GM15510 (cell line): ENCODE measurements around the gene KIAA0040.

Experiments used
- POLR2A ChIP-seq: IDR thresholded peaks from 3 replicates; pipeline ENCODE4 v1.6.1; 2011; ENCODE audit warnings: borderline replicate concordance; ENCODE audit not compliant: insufficient read length; ENCODE audit errors: extremely low read depth

The KIAA0040 gene

DNA sequence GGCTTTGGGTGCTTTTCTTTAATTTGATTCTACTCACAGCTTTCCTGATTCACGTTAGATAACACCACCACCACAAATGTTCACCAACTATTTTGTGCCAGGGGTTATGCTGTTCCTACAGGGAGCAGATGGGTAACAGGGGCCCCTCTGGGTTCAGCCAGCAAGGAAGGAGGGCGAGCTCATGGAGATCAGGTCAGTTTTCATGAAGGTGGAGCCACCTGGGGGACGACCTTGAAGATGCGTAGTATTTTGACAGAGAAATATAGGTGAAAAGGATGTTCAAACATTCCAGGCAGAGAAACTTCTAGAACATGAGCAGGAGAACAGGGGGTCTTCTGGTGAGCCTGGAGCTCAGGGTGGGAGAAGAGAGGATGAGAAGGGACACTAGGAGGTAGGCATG is 28.9 kb downstream of the KIAA0040 start:
- TF ChIP-seq POLR2A: no peak

DNA sequence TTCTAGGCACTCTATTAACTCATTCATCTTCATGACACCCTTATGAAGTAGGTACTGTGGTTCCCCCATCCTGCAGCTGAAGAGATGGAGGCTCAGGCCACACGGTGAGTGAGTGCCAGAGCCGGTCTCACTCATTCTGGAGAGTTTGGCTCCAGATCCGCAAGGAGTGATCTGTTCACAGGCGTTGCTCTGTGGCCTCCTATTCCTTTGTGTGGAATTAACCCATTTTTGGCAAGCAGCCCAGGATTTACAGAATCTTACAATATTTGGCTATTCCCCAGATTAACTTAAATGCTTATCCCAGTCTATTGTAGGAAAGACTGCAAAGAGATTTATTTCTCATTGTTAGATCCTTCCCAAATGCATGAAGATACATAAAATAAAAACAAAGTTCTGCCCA is 29.6 kb downstream of the KIAA0040 start:
- no peak for TF ChIP-seq POLR2A

DNA sequence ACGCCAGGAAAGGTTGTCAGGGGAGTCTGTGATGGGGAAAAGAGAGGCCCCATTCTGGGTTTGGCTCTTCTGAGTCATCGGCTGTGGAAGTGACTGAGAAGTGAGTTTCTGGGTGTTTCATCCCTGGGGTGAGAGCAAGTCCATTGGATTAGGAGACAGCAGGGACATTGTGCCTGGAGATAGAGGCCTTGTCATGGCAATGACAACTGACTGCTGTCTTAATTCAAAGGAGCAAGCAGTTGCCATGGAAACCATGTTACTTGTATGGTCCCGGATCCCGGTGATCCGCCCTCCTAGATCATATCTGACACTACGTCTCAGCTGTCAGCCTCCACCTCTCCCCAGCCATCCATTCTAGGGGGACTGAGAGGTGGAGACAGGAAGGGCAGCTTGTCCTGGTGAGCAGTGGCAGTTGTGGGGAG is 34.4 kb downstream of the KIAA0040 start:
- no peak for TF ChIP-seq POLR2A

DNA sequence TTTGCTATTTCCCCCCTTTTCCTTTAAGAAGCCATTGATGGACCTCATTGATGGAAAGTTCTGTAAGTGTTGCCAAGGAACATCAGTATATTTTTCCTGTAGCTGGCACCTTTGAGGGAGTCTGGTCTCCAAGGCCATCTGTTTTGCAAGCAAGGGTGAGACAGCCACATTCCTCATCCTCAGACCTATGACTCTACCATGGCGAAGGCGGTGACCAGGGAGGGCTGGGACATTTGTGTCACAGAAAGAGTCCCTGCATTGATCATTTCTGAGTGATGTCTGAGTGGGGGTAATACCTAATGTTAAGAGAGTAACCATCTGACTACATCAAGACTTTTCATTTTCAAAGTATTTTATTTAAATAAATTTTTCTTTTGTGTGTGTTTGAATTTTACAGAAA is 35.4 kb downstream of the KIAA0040 start:
- TF ChIP-seq POLR2A: no peak

DNA sequence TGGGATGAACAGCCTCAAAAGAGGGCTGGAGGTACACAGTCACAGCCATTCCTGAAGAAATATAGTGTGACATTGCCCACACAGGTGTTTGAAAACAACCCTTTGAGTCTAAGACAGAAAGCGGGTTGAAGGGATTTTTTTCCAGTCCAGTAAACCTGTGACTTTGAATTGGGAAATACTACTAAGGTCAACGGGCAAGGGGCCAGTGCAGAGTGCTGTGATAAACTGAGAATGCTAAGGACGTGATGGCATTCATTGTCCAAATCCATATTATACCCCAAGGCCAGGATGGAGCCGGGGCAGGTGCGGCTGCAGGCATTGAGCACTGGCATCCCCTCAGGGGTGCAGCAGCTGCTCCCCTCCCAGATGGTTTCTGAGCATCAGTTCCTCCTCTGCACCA is 36.6 kb downstream of the KIAA0040 start:
- no peak for TF ChIP-seq POLR2A

DNA sequence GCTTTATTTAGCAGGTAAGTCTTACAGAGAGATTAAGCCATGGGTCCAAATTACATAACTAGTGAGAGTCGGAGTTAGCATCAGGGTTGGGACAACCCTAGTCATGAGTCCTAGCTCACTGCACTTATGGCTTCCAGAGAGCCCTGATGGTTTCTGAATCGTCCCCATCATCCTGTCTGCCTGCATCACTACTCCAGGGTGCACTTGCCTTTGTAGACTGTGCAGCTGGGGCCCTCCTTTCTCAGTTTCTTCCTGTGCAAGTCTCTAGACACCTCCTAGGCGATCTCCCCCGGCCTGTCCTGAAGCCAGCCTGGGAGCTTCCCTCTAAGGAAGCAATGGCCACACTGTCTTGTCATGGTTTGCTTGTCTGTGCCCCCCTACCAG is 37.1 kb downstream of the KIAA0040 start:
- no peak for TF ChIP-seq POLR2A

DNA sequence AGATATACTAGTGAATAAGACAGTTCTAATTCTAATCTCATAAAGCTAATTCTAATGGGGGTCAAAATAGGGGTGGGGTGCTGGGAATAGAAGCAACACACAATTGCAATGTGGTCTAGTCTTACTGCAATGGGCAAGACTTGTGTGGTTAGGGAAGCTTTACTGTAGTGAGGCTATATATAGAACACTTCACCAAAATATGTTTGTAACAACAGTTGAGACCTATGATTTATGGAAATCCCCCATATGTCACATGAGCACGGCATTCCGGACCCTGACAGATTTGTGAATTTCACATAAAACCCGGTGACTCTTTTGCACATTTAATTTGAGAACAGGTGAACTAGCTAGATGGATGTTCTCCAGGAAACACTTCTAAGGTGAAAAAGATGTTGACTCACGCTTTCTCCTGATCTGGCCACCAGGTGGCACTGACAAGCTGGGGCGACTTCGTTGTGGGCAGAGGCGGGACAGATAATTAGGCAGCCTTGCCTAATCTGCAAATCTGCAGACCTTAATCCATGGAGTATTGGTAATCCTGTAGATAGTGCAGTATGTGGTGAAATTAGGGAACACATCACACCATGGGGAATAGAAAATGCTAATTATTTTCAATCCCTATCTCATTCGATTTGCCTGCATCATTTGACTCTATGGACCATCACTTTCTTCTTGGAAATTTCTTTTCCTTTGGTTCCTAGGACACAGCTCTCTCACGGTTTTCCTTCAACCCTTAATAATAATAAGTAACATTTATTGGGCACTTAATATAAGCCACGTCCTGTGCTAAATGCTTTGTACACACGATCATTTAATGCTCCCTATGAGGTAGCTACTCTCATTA is 37.7 kb downstream of the KIAA0040 start:
- no peak for TF ChIP-seq POLR2A

DNA sequence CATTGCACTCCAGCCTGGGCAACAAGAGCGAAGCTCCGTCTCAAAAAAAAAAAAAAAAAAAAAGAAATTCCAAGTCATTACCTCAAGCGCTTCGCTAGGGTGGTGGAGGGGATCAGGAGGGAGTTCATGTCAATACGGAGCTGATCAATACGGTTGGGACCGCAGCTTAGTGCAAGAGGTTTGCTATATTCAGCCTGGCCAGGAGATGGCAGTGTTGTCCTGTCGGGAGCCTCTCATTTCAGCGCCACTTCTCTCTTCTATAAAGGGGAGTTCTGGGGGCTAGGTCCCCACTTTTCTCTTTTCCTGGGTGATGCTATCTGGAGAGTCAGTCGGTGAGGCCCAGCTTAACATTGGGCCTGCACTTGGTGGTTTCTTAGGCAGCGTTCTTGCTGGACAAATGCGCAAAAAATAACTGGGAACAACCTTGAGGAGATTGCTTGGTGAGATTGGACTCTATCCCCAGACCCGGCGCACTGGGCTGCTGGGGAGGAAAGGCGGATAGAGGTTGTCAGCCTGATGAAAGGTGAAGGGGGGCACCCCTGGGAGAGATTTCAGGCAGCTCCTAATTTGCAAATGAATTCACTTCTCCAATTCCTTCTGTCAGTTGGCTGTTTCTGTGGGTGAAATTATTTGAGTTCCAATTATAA is 40.4 kb downstream of the KIAA0040 start:
- TF ChIP-seq POLR2A: no peak

DNA sequence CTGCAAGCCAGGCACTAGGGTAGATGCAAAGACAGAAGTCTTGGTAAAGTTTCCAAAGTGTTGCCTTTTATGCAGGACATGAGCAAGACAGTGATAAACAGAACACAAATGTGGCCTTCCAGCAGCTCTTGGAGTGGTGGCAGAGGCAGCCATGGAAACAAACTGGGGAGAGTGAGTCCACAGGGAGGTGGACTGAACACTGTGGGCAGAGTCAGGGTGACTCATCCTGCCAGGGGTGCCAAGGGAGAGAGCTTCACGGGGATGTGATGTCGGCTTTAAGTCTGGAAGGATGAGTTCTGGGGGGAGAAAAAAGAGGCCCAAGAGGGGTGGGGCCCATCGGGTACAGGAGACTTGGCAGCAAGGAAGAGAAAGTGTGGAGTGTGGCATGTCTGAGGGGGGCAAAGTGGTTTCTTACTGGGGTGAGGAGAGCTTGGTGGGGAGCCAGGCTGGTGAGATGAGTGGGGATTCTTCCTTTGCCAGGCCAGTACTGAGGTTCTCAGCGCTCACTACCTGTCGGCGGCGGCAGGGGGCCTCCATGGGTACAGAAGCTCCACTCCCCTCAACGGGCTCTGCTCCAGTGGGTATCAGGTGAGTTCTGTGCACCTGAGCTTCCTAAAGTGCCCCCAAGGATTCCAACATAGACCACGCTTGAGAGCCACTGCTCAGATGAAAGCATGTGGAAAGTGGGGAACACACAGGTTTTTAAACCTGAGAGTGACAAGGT is 41.8 kb downstream of the KIAA0040 start:
- TF ChIP-seq POLR2A: no peak

DNA sequence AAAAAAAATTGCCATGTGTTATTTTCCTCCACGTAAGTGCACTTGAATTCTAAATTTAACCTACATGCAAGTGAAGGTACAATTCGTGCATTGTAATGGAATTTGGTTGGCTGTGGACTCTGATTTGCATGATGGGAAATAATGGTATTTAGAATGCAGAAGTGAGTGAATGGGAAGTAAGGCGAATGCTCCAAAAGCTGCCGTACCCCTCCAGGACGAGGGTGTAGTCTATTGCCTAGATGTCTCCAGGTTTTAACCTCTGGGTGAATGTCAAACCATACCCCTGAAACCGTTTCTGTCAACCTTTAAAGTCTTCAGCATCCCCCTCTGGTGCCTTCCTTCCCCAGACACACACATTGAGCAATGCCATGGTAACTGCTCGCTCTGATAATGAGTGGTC is 44.5 kb downstream of the KIAA0040 start:
- TF ChIP-seq POLR2A: no peak

DNA sequence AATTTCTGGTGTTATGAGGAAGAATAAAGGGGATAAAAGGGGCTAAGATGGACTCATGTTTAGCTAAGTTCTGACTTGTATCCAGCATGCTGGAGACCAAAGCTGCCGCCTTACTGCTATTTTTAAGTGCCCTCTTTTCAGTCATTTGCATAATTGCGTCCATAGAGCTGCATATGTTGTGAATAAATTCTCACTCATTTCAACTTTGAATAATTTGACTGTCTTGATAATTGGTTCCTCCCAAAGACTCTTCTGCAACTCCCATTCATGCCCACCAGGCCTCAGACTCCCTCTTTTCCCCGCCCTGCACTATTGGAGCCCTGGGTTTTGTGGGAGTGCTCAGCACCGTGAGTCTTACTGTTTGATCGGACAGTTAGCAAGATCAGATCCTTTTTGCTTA is 45.0 kb downstream of the KIAA0040 start:
- TF ChIP-seq POLR2A: no peak

DNA sequence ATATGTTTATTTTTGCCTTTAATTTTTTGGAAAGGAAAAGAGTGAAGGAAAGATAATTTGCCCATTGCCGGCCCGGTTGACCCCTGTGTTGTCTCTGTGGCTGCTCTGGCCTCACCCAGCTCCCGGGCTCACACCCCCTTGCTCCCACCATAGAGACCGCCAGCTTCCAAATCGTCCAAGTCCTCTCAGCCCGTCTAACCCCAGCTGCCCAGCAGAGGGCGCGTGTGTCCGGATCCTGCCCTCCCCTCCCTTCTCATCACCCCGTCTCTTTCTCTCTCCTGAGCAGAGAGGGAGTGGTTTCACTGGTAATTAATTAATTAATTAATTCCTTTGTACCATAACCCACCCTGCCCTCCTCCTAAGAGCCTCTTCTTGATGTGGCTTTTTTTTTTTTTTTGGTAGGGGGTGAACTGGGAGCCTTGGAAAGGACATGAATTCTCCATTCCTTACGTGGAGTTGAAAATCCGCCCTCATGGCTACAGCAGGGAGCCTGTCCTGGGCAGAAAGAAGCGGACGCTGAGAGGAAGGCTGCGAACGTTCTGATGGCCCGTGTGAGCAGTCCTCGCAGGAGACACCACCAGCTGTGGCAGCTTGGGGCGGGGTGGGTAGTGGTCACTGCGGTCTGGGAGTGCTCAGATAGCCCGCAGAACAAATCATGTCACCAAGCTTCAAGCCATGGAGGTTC is 45.9 kb downstream of the KIAA0040 start:
- no peak for TF ChIP-seq POLR2A

DNA sequence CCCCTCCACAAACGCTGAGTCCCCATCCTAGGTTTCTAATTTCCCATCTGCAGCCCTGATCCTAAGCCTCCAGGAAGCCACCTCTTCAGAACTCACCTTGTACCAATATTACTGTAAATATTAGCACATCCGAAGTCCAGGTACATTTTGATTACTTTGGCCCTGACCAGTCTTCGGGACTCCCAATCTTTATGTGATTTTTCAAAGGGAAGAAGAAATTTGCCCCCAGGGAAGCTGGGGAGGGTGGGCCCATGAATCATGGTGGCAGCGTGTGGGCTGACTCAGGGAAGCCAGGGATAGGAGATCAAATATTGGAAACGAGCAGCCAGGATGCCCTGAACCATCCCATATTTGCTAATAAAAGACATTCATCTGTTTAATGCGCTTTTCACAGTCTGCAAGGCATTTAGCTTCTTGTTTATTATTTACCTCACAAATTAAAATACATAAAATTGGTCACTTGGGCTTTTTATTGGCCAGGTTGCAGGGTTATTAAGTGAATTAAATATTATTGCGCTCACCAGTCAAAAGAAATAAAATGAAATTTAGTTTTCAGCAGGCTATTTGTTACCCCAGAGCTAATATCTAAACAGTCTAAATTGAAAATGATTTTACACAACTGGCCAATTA is 46.6 kb downstream of the KIAA0040 start:
- no peak for TF ChIP-seq POLR2A

DNA sequence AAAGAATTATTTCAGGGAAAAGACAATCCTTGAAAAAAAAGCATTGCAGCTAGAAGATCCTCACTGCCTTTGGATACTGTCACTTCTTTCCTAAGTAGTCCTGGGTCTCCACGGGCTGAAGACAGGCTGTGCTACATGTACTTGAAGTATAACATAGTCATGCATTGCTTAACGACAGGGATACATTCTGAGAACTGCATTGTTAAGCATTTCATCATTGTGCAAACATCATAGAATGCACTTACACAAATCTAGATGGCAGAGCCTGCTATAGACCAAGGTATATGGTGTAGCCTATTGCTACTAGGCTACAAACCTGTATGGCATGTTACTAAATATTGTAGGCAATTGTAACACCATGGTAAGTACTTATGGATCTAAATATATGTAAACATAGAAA is 54.0 kb downstream of the KIAA0040 start:
- TF ChIP-seq POLR2A: no peak
